H1 (cell line): ENCODE measurements around the gene SEMA5B. TPM values are rescaled to one million over a fixed set of nuclear protein-coding genes. Genes with fewer than 3 reads are reported as not detected.

Experiments
- CTCF ChIA-PET: fragments of 300-600 bp; sonication (Branson Sonifier 250); formaldehyde crosslinking; loops from one replicate; lab custom pipeline; 2021; ENCODE audit not compliant: partially characterized antibody; lab: Charles Lee
- POLR2A ChIA-PET: fragments of 300-600 bp; sonication (Branson Sonifier 250); formaldehyde crosslinking; loops from one replicate; lab custom pipeline; 2021; ENCODE audit warnings: inconsistent platforms; ENCODE audit not compliant: partially characterized antibody; lab: Charles Lee
- DNase-seq, 2 experiments: peaks; one replicate each; pipeline versions ENCODE4 v3.0.0 to v3.0.0-alpha.2; 2010 to 2022; ENCODE audit warnings: low spot score in 2 of 2, low read depth in 1 of 2, mixed read lengths in 1 of 2
- FAIRE-seq: peaks from 2 replicates; lab custom pipeline; 2011; peaks lifted over from hg19 to GRCh38; lab: Jason Lieb, UNC
- H2AFZ ChIP-seq: 2 replicates; pipeline ENCODE4 v1.8.1; 2012; ENCODE audit warnings: low read length, inconsistent platforms
- H2AK5ac ChIP-seq: 2 replicates; pipeline ENCODE4 v1.6.1; 2013; ENCODE audit warnings: low read depth, low read length
- H2BK120ac ChIP-seq: replicated peaks from 2 replicates; pipeline ENCODE3; 2013; ENCODE audit warnings: low read depth, low read length, inconsistent platforms
- H2BK12ac ChIP-seq: 2 replicates; pipeline ENCODE4 v1.6.1; 2013; ENCODE audit warnings: low read depth, low read length
- H2BK15ac ChIP-seq: 2 replicates; pipeline ENCODE4 v1.6.1; 2013; ENCODE audit warnings: low read length
- H2BK20ac ChIP-seq: 2 replicates; pipeline ENCODE4 v1.6.1; 2013; ENCODE audit warnings: low read length
- H2BK5ac ChIP-seq: 2 replicates; pipeline ENCODE4 v1.6.1; 2013; ENCODE audit warnings: low read depth, low read length
- H3K14ac ChIP-seq: 2 replicates; pipeline ENCODE4 v1.6.1; 2013; ENCODE audit warnings: inconsistent platforms; ENCODE audit not compliant: insufficient read length
- H3K18ac ChIP-seq: 2 replicates; pipeline ENCODE4 v1.6.1; 2013; ENCODE audit warnings: low read length; ENCODE audit errors: extremely low read depth
- H3K23ac ChIP-seq: 2 replicates; pipeline ENCODE4 v1.6.1; 2013; ENCODE audit warnings: inconsistent platforms; ENCODE audit not compliant: insufficient read length
- H3K23me2 ChIP-seq: 2 replicates; pipeline ENCODE4 v1.6.1; 2013; ENCODE audit warnings: low read depth, low read length
- H3K27ac ChIP-seq: 2 replicates; pipeline ENCODE4 v1.6.1; 2011; ENCODE audit warnings: low read depth, low read length, inconsistent platforms
- H3K27me3 ChIP-seq, 4 experiments: replicated peaks in 1 of 4; 1 replicate in 1 of 4; 2 replicates in 3 of 4; pipeline versions ENCODE4 v1.6.1 to v1.8.1; 2011 to 2013; ENCODE audit warnings: low read length in 3 of 4, mild to moderate bottlenecking in 3 of 4, inconsistent platforms in 2 of 4, mixed read lengths in 2 of 4, moderate library complexity in 1 of 4; ENCODE audit not compliant: control insufficient read depth in 3 of 4, insufficient read depth in 3 of 4; ENCODE audit errors: extremely low read depth in 1 of 4
- H3K36me3 ChIP-seq, 4 experiments: 2 replicates each; pipeline versions ENCODE4 v1.6.1 to v1.8.1; 2011 to 2013; ENCODE audit warnings: mild to moderate bottlenecking in 4 of 4, low read length in 3 of 4, moderate library complexity in 2 of 4, control low read depth in 1 of 4, inconsistent platforms in 1 of 4; ENCODE audit not compliant: insufficient read depth in 4 of 4, control insufficient read depth in 2 of 4
- H3K4ac ChIP-seq: replicated peaks from 2 replicates; pipeline ENCODE3; 2013; ENCODE audit warnings: low read length, low read depth, mixed read lengths, inconsistent platforms; ENCODE audit not compliant: insufficient read length
- H3K4me1 ChIP-seq, 4 experiments: replicated peaks in 1 of 4; 1 replicate in 1 of 4; 2 replicates in 3 of 4; pipeline versions ENCODE4 v1.6.1 to v1.8.1; 2011 to 2013; ENCODE audit warnings: low read length in 3 of 4, inconsistent platforms in 2 of 4, mixed read lengths in 1 of 4; ENCODE audit not compliant: insufficient read depth in 4 of 4, control insufficient read depth in 3 of 4
- H3K4me2 ChIP-seq, 2 experiments: 2 replicates each; pipeline versions ENCODE4 v1.6.1 to v1.8.1; 2011 to 2013; ENCODE audit warnings: low read depth in 2 of 2, low read length in 2 of 2, control low read depth in 1 of 2, inconsistent platforms in 1 of 2, mild to moderate bottlenecking in 1 of 2; ENCODE audit not compliant: insufficient read depth in 1 of 2
- H3K4me3 ChIP-seq, 4 experiments: fragments of 200-600, 300-600 bp in 1 of 4; sonication (generic), shearing (Covaris generic), sonication (Bioruptor Twin) in 1 of 4; 2 replicates each; pipeline versions ENCODE4 v1.5.1 to v1.8.1; 2011 to 2016; ENCODE audit warnings: low read length in 4 of 4, low read depth in 3 of 4, control low read depth in 2 of 4, inconsistent platforms in 2 of 4, mild to moderate bottlenecking in 2 of 4, mixed read lengths in 1 of 4, moderate library complexity in 1 of 4; ENCODE audit not compliant: insufficient read depth in 2 of 4; ENCODE audit errors: extremely low read depth in 1 of 4
- H3K56ac ChIP-seq: replicated peaks from 2 replicates; pipeline ENCODE3; 2013; ENCODE audit warnings: low read depth, mild to moderate bottlenecking, mixed read lengths, low read length, inconsistent platforms; ENCODE audit not compliant: insufficient read length
- H3K79me1 ChIP-seq: 2 replicates; pipeline ENCODE4 v1.6.1; 2013; ENCODE audit warnings: low read depth, low read length, control low read depth
- H3K79me2 ChIP-seq, 2 experiments: 2 replicates each; pipeline versions ENCODE4 v1.6.1 to v1.8.1; 2012 to 2013; ENCODE audit warnings: low read length in 2 of 2, mild to moderate bottlenecking in 2 of 2, inconsistent platforms in 1 of 2; ENCODE audit not compliant: insufficient read depth in 2 of 2, control insufficient read depth in 1 of 2
- H3K9ac ChIP-seq, 4 experiments: replicated peaks in 1 of 4; 1 replicate in 1 of 4; 2 replicates in 3 of 4; pipeline versions ENCODE4 v1.6.1 to v1.8.1; 2011 to 2013; ENCODE audit warnings: low read depth in 3 of 4, low read length in 3 of 4, control low read depth in 2 of 4, mild to moderate bottlenecking in 2 of 4, moderate library complexity in 2 of 4, inconsistent platforms in 1 of 4; ENCODE audit errors: extremely low read depth in 1 of 4
- H3K9me3 ChIP-seq, 2 experiments: 2 replicates each; pipeline versions ENCODE4 v1.6.1 to v1.8.1; 2012 to 2013; ENCODE audit warnings: mild to moderate bottlenecking in 2 of 2, moderate library complexity in 2 of 2, control low read depth in 1 of 2, inconsistent platforms in 1 of 2, low read depth in 1 of 2, low read length in 1 of 2, mixed read lengths in 1 of 2; ENCODE audit not compliant: insufficient read depth in 2 of 2
- H4K20me1 ChIP-seq, 2 experiments: replicated peaks in 1 of 2; 2 replicates each; pipeline versions ENCODE3 to v1.8.1; 2011 to 2013; ENCODE audit warnings: inconsistent platforms in 2 of 2, low read length in 2 of 2, mild to moderate bottlenecking in 1 of 2; ENCODE audit not compliant: insufficient read depth in 2 of 2, control insufficient read depth in 1 of 2
- H4K5ac ChIP-seq: 2 replicates; pipeline ENCODE4 v1.6.1; 2013; ENCODE audit warnings: low read length, low read depth, mixed read lengths, inconsistent platforms; ENCODE audit not compliant: insufficient read length
- H4K8ac ChIP-seq: 2 replicates; pipeline ENCODE4 v1.8.0; 2013; ENCODE audit warnings: mild to moderate bottlenecking, moderate library complexity, low read length, inconsistent platforms; ENCODE audit not compliant: insufficient read depth; ENCODE audit errors: extremely low read depth
- H4K91ac ChIP-seq: replicated peaks from 2 replicates; pipeline ENCODE3; 2013; ENCODE audit warnings: low read length, mixed read lengths, inconsistent platforms; ENCODE audit not compliant: insufficient read length
- CBX8 ChIP-seq: fragments of 300-800, 300-1000 bp; sonication (generic); IDR thresholded peaks from 2 replicates; pipeline ENCODE4 v1.7.1; 2016; ENCODE audit warnings: low read depth, low read length, borderline replicate concordance
- CTBP2 ChIP-seq: IDR thresholded peaks from 2 replicates; pipeline ENCODE4 v1.7.0; 2011; ENCODE audit warnings: borderline replicate concordance, mild to moderate bottlenecking, moderate library complexity, mixed read lengths, low read length; ENCODE audit not compliant: insufficient read depth, insufficient read length
- HDAC2 ChIP-seq, 2 experiments: fragments of 300-600 bp in 1 of 2; sonication (generic) in 1 of 2; IDR thresholded peaks; 2 replicates each; pipeline ENCODE4 v1.6.1; 2011 to 2012; ENCODE audit warnings: low read depth in 2 of 2, low read length in 2 of 2, mild to moderate bottlenecking in 2 of 2, moderate library complexity in 2 of 2, borderline replicate concordance in 1 of 2, inconsistent platforms in 1 of 2
- JUN ChIP-seq: IDR thresholded peaks from 2 replicates; pipeline ENCODE4 v1.6.1; 2011; ENCODE audit warnings: low read depth, mild to moderate bottlenecking, improper control_type of control experiment, low read length
- KDM1A ChIP-seq: fragments of 200-600, 300-600 bp; sonication (generic); IDR thresholded peaks from 2 replicates; pipeline ENCODE4 v1.7.1; 2016; ENCODE audit warnings: mild to moderate bottlenecking, low read length, borderline replicate concordance
- PHF8 ChIP-seq: fragments of 200-600 bp; sonication (generic); conservative IDR thresholded peaks from 2 replicates; pipeline ENCODE4 v1.7.1; 2012; ENCODE audit warnings: low read depth, mild to moderate bottlenecking, inconsistent platforms, low read length, moderate library complexity
- RXRA ChIP-seq: IDR thresholded peaks from 2 replicates; pipeline ENCODE4 v1.6.1; 2011; ENCODE audit warnings: low read depth, mild to moderate bottlenecking, low read length, moderate library complexity; ENCODE audit not compliant: insufficient read depth
- SIN3A ChIP-seq, 2 experiments: IDR thresholded peaks in 1 of 2; conservative IDR thresholded peaks in 1 of 2; 2 replicates each; pipeline ENCODE4 v1.6.1; 2011 to 2012; ENCODE audit warnings: low read length in 2 of 2, improper control_type of control experiment in 1 of 2, low read depth in 1 of 2, mild to moderate bottlenecking in 1 of 2
- SIRT6 ChIP-seq: IDR thresholded peaks from one replicate; pipeline ENCODE4 v1.7.1; 2012; ENCODE audit warnings: low read length, inconsistent platforms
- SP2 ChIP-seq: IDR thresholded peaks from 2 replicates; pipeline ENCODE4 v1.6.1; 2012; ENCODE audit warnings: mild to moderate bottlenecking, low read length, inconsistent platforms
- SRF ChIP-seq: IDR thresholded peaks from 2 replicates; pipeline ENCODE4 v1.6.1; 2011; ENCODE audit warnings: mild to moderate bottlenecking, low read depth, low read length, moderate library complexity
- TBP ChIP-seq: IDR thresholded peaks from 2 replicates; pipeline ENCODE4 v1.6.1; 2011; ENCODE audit warnings: low read depth, low read length, improper control_type of control experiment
- USF2 ChIP-seq: IDR thresholded peaks from 2 replicates; pipeline ENCODE4 v1.6.1; 2011; ENCODE audit warnings: low read length, improper control_type of control experiment
- WGBS, 2 experiments: shearing (Covaris generic) in 1 of 2; methylation state at CpG; one replicate each; pipeline versions ENCODE4 v1.1.6 to v1.1.7; 2013 to 2015; ENCODE audit warnings: low lambda C conversion rate in 2 of 2, mixed read lengths in 2 of 2, inconsistent platforms in 1 of 2, low coverage in 1 of 2, missing lambda C conversion rate in 1 of 2; ENCODE audit not compliant: insufficient replicate concordance in 2 of 2, insufficient coverage in 1 of 2, insufficient read length in 1 of 2; ENCODE audit errors: extremely low coverage in 1 of 2, missing lambda C conversion rate in 1 of 2; 5-methylcytosine and 5-hydroxymethylcytosine counted together
- polyA plus RNA-seq, 7 experiments: library from polyadenylated mRNA; depleted of rRNA in 3 of 7; stranded (reverse) in 5 of 7; unstranded in 2 of 7; fragments of >200 nt in 5 of 7; fragments of 200-250 nt in 2 of 7; gene quantifications; 1 replicate in 5 of 7; 2 replicates in 1 of 7; 4 replicates in 1 of 7; pipeline versions ENCODE4 v1.2.1 to v1.2.3, GENCODE V29; 2011 to 2013; ENCODE audit warnings: missing spikeins in 2 of 7, mixed read lengths in 2 of 7
- total RNA-seq: library from RNA; stranded (reverse); fragmentation: NEBNext Ultra II Directional; extraction: Animal tissue kit (Norgen Biotek cat#: 25700); gene quantifications from 2 replicates; pipeline ENCODE4 v1.2.1, GENCODE V29; 2021

SEMA5B gene
- total and polyA plus RNA-seq, 2 of the 8 experiments (the other 6 are each of a cell fraction or from before 2014, with no cell fraction given), result 13.1 to 22.4 TPM

GRCh38 chr3:123034996-123035395 lies 7.4 kb upstream of the SEMA5B start:
- POLR2A ChIA-PET, result no interaction called here
- no peak overlapping the region for H3K27ac ChIP-seq
- no peaks in the 10 kb centered on the region for H4K20me1 ChIP-seq
- peaks cover 0 to 5% (median 0%) of the 10 kb centered on the region in 4 experiments; a peak in 2 of 7 replicates for H3K27me3 ChIP-seq
- H3K36me3 ChIP-seq, result no peaks in the 10 kb centered on the region
- H3K4me3 ChIP-seq, result no peak overlapping the region
- H2AK5ac ChIP-seq, result no peak overlapping the region
- H3K9me3 ChIP-seq, result no peaks in the 10 kb centered on the region
- H4K91ac ChIP-seq, result no peak overlapping the region
- H2AFZ ChIP-seq, result no peak overlapping the region
- H3K4me1 ChIP-seq, result no peaks in the 10 kb centered on the region
- H3K18ac ChIP-seq, result no peak overlapping the region
- H2BK120ac ChIP-seq, result no peak overlapping the region
- no peak overlapping the region for H3K14ac ChIP-seq
- no peaks in the 10 kb centered on the region for H3K23me2 ChIP-seq
- H2BK20ac ChIP-seq, result no peak overlapping the region
- H2BK15ac ChIP-seq, result no peak overlapping the region
- H2BK5ac ChIP-seq, result no peak overlapping the region
- no peak overlapping the region for H4K8ac ChIP-seq
- no peak overlapping the region for H3K56ac ChIP-seq
- H3K4ac ChIP-seq, result no peak overlapping the region
- H2BK12ac ChIP-seq, result no peak overlapping the region
- no peak overlapping the region for H3K9ac ChIP-seq
- no peak overlapping the region for H3K23ac ChIP-seq
- no peaks in the 10 kb centered on the region for H3K79me2 ChIP-seq
- no peak for DNase-seq
- no peak for FAIRE-seq
- no peak overlapping the region for H3K4me2 ChIP-seq
- no peak overlapping the region for H4K5ac ChIP-seq
- CTCF ChIA-PET, result interaction anchor here (1.4 kb wide), 1 partner anchor 82 kb away, joined by 3 read pairs; no protein-coding TSS in a partner anchor
- 82% methylated on average over 3 of the region's 3 CpGs; no CpG with 5 or more reads in 1 of the 2 experiments for whole genome bisulfite sequencing, 2 experiments
- no peaks in the 10 kb centered on the region for H3K79me1 ChIP-seq
- TF ChIP-seq USF2 (no peak), KDM1A (no peak), RXRA (no peak), CTBP2 (no peak), SP2 (no peak), CBX8 (no peak), JUN (no peak), SRF (no peak), SIRT6 (no peak), HDAC2 (IDR thresholded peaks at IDR 0.05; ENCODE audit: borderline replicate concordance in 1 of 2, low read depth in 2 of 2, low read length in 2 of 2) (no peak), PHF8 (no peak), TBP (no peak), SIN3A (conservative IDR thresholded peaks at IDR 0.05 in 1 of 2, IDR thresholded peaks at IDR 0.05 in 1 of 2; ENCODE audit: low read depth in 1 of 2, low read length in 2 of 2) (no peak)
